ENCODE data around the gene NT5E.
"Not testable (repeated sequence)": the region's sequence is repeated elsewhere in the genome, so short reads cannot be mapped to it uniquely, and the experiment has no call there.

NT5E gene

DNA sequence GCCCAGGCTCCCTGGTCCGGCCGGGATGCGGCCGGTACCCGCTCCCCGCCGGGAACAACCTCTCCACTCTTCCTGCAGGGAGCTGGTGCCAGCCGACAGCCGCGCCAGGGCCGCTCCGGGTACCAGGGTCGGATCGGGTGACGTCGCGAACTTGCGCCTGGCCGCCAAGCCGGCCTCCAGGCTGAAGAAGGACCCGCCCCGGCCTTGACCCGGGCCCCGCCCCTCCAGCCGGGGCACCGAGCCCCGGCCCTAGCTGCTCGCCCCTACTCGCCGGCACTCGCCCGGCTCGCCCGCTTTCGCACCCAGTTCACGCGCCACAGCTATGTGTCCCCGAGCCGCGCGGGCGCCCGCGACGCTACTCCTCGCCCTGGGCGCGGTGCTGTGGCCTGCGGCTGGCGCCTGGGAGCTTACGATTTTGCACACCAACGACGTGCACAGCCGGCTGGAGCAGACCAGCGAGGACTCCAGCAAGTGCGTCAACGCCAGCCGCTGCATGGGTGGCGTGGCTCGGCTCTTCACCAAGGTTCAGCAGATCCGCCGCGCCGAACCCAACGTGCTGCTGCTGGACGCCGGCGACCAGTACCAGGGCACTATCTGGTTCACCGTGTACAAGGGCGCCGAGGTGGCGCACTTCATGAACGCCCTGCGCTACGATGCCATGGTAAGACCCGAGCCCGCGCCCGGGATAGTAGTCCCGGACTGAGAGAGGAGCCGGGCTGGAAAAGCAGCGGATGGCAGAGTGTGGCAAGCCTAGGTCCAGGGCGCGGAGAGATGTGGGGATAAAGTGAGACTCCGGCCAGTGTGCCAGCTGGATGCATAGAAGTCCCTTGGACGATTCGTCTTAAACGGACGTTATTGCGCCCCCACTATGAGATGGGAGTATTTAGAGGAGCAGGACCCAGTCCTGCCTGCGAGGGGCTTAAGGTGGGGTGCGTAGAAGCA is at the start of gene NT5E:
Gene NT5E, plus strand, starts transcription at position 266 of the 942 bp plus-strand sequence. Its CDS starts 57 bp downstream, at position 323.
- no peaks in the 10 kb centered on the region for H3K36me3 ChIP-seq (ENCODE audit: control insufficient read depth, insufficient read depth, low read length)
- peak within 1 kb of the TSS; percentile 35 for H3K9ac ChIP-seq (ENCODE audit: low read length)
- H3K27me3 ChIP-seq (ENCODE audit: control insufficient read depth, insufficient read depth, low read length): peaks cover 12% of the 10 kb centered on the region
- H3K9me3 ChIP-seq (ENCODE audit: control insufficient read depth, low read length): no peaks in the 10 kb centered on the region
- peak within 1 kb of the TSS; percentile 63 for H3K4me3 ChIP-seq (ENCODE audit: low read length)
- peaks cover 34% of the 10 kb centered on the region for H3K4me1 ChIP-seq (ENCODE audit: control insufficient read depth, insufficient read depth, low read length)

GRCh38 chr6:85400331-85400730 is 49.6 kb upstream of the NT5E start:
- no peaks in the 10 kb centered on the region for H3K9me3 ChIP-seq (ENCODE audit: control insufficient read depth, low read length)
- no peaks in the 10 kb centered on the region for H3K36me3 ChIP-seq (ENCODE audit: control insufficient read depth, insufficient read depth, low read length)
- no peak overlapping the region for H3K9ac ChIP-seq (ENCODE audit: low read length)
- no peak overlapping the region for H3K4me3 ChIP-seq (ENCODE audit: low read length)
- H3K4me1 ChIP-seq (ENCODE audit: control insufficient read depth, insufficient read depth, low read length): peaks cover 37% of the 10 kb centered on the region
- H3K27me3 ChIP-seq (ENCODE audit: control insufficient read depth, insufficient read depth, low read length): no peaks in the 10 kb centered on the region

GRCh38 chr6:85401186-85402021 is 48.5 kb upstream of the NT5E start:
- Histone ChIP-seq H3K4me3 (ENCODE audit: low read length) (no peak overlapping the region), H3K36me3 (ENCODE audit: control insufficient read depth, insufficient read depth, low read length) (no peaks in the 10 kb centered on the region), H3K9me3 (ENCODE audit: control insufficient read depth, low read length) (no peaks in the 10 kb centered on the region), H3K27me3 (ENCODE audit: control insufficient read depth, insufficient read depth, low read length) (no peaks in the 10 kb centered on the region), H3K9ac (ENCODE audit: low read length) (no peak overlapping the region), H3K4me1 (ENCODE audit: control insufficient read depth, insufficient read depth, low read length) (peaks cover 43% of the 10 kb centered on the region)

DNA sequence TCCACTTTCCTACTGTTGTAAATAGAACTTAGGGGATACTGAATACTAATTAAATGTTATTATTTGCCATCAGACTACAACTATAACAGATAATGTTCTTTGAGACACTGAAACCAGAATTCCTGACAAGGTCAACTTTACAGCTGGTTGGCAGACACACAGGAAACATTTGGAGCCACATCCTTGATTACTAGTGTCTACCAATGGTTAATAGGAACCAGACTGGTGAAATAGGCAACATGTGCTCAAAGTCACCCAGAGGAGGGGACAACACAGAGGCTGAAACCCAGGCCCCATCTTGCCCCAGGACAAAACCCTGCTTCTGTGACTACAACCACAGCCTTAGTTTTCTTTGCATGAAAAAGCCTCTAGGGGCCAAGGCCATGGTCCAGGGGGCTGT is 47.8 kb upstream of the NT5E start:
- Histone ChIP-seq H3K9me3 (ENCODE audit: control insufficient read depth, low read length) (no peaks in the 10 kb centered on the region), H3K4me3 (ENCODE audit: low read length) (no peak overlapping the region), H3K36me3 (ENCODE audit: control insufficient read depth, insufficient read depth, low read length) (no peaks in the 10 kb centered on the region), H3K4me1 (ENCODE audit: control insufficient read depth, insufficient read depth, low read length) (peaks cover 43% of the 10 kb centered on the region), H3K27me3 (ENCODE audit: control insufficient read depth, insufficient read depth, low read length) (no peaks in the 10 kb centered on the region), H3K9ac (ENCODE audit: low read length) (no peak overlapping the region)

DNA sequence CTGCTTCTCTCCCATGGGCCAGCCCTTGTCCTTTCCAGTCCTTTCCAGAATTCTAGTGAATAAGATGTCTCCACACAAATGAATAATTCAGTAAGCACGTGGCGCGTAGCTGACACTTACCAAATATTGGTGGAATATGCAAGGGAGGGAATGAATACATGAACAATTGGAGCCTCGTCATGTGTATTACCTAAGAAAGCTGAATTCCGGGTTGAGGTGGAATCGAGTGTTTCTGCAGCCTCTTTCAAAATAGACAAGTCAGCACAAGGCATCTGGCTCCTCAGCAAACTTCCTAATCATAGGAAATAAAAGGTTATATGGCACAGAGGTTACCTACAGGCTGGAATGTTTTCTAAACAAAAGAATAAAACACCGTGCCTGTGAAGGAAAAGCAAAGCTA is 47.0 kb upstream of the NT5E start:
- H3K9me3 ChIP-seq (ENCODE audit: control insufficient read depth, low read length): no peaks in the 10 kb centered on the region
- H3K4me3 ChIP-seq (ENCODE audit: low read length): no peak overlapping the region
- H3K27me3 ChIP-seq (ENCODE audit: control insufficient read depth, insufficient read depth, low read length): no peaks in the 10 kb centered on the region
- H3K9ac ChIP-seq (ENCODE audit: low read length): no peak overlapping the region
- no peaks in the 10 kb centered on the region for H3K36me3 ChIP-seq (ENCODE audit: control insufficient read depth, insufficient read depth, low read length)
- H3K4me1 ChIP-seq (ENCODE audit: control insufficient read depth, insufficient read depth, low read length): peaks cover 43% of the 10 kb centered on the region

DNA sequence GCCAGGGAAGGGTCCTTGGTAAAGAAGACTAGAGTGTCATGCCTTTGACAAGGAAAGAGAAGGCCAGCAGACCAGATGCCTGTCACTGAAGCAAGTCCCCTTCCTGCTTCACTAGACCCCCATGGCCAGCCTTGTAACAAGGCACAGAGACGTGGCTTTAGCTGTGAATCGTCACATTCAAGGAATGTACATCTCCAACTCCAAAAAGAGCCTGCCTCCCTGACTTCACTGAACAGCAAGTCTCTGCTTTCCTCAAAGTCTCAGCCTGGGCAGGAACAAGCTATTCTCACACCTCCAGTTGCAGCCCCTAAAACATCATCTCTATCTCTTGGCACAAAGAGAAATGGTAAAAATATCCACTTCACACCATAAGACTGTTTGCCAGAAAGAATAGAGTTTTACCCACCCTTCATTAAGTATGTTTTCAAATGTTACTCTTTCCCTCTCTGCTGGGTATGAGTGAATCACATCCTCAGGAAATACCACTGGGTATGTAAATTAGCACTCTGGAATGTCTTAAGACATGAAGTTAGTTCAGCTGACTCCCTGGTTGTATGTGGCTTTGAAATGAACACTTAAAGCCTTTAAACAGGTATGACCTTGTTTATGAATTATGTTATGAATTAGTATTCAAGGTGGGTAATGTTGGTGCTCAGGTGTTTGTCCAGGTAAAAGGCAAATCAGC is 46.4 kb upstream of the NT5E start:
- peaks cover 43% of the 10 kb centered on the region for H3K4me1 ChIP-seq (ENCODE audit: control insufficient read depth, insufficient read depth, low read length)
- no peaks in the 10 kb centered on the region for H3K27me3 ChIP-seq (ENCODE audit: control insufficient read depth, insufficient read depth, low read length)
- H3K36me3 ChIP-seq (ENCODE audit: control insufficient read depth, insufficient read depth, low read length): no peaks in the 10 kb centered on the region
- no peak overlapping the region for H3K4me3 ChIP-seq (ENCODE audit: low read length)
- no peak overlapping the region for H3K9ac ChIP-seq (ENCODE audit: low read length)
- H3K9me3 ChIP-seq (ENCODE audit: control insufficient read depth, low read length): no peaks in the 10 kb centered on the region

DNA sequence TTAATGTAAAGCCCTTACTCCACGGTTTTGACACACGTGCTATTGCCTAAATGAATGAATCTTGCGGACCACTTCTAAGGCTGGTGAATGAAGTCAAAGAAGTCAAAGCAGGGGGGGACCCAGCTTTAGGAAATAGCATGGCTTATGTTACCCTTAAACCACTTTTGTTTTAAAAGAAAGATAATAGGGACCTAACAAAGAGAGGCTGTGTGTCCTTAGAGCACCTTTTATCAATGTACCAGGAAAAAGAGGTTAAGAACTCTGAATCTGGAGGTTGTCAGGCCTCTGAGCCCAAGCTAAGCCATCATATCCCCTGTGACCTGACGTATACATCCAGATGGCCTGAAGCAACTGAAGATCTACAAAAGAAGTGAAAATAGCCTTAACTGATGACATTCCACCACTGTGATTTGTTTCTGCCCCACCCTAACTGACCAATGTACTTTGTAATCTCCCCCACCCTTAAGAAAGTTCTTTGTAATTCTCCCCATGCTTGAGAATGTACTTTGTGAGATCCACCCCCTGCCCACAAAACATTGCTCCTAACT is 45.8 kb upstream of the NT5E start:
- H3K4me1 ChIP-seq (ENCODE audit: control insufficient read depth, insufficient read depth, low read length): peaks cover 43% of the 10 kb centered on the region
- not testable (repeated sequence) for H3K27me3 ChIP-seq (ENCODE audit: control insufficient read depth, insufficient read depth, low read length); H3K9ac ChIP-seq (ENCODE audit: low read length)

DNA sequence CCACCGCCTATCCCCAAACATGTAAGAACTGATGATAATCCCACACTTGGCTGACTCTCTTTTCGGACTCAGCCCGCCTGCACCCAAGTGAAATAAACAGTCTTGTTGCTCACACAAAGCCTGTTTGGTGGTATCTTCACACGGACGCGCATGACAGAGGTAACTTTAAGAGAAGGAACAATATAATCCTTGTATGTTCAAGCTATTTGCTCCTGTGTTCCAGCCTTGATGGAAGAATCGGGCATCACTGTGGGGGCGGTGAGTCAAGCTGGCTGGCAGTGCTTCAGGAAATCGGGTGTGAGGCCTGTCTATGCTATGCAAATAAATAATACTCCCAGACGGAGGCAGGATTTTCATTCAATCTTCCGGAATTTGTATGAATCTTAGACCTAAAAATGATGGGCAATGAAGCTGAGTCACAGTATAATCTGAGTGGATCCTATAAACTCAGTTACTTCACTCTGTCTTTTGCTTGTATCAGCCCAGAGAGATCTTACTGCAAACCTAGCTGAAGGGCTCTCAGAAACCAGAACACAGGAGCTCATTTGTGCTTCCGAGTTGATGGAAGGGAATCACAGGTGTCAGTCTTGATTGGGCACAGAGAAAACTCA is 45.2 kb upstream of the NT5E start:
- H3K4me3 ChIP-seq (ENCODE audit: low read length): no peak overlapping the region
- no peaks in the 10 kb centered on the region for H3K9me3 ChIP-seq (ENCODE audit: control insufficient read depth, low read length)
- H3K4me1 ChIP-seq (ENCODE audit: control insufficient read depth, insufficient read depth, low read length): peaks cover 43% of the 10 kb centered on the region
- no peak overlapping the region for H3K9ac ChIP-seq (ENCODE audit: low read length)
- H3K27me3 ChIP-seq (ENCODE audit: control insufficient read depth, insufficient read depth, low read length): no peaks in the 10 kb centered on the region
- H3K36me3 ChIP-seq (ENCODE audit: control insufficient read depth, insufficient read depth, low read length): no peaks in the 10 kb centered on the region

More for the DNA sequence above, 45.8 kb upstream of the NT5E start:
- not testable (repeated sequence) for H3K9me3 ChIP-seq (ENCODE audit: control insufficient read depth, low read length); H3K36me3 ChIP-seq (ENCODE audit: control insufficient read depth, insufficient read depth, low read length); H3K4me3 ChIP-seq (ENCODE audit: low read length)

GRCh38 chr6:85405175-85405852 is 44.6 kb upstream of the NT5E start:
- Histone ChIP-seq H3K9me3 (ENCODE audit: control insufficient read depth, low read length) (no peaks in the 10 kb centered on the region), H3K27me3 (ENCODE audit: control insufficient read depth, insufficient read depth, low read length) (no peaks in the 10 kb centered on the region), H3K9ac (ENCODE audit: low read length) (no peak overlapping the region), H3K36me3 (ENCODE audit: control insufficient read depth, insufficient read depth, low read length) (no peaks in the 10 kb centered on the region), H3K4me1 (ENCODE audit: control insufficient read depth, insufficient read depth, low read length) (peaks cover 43% of the 10 kb centered on the region), H3K4me3 (ENCODE audit: low read length) (no peak overlapping the region)

DNA sequence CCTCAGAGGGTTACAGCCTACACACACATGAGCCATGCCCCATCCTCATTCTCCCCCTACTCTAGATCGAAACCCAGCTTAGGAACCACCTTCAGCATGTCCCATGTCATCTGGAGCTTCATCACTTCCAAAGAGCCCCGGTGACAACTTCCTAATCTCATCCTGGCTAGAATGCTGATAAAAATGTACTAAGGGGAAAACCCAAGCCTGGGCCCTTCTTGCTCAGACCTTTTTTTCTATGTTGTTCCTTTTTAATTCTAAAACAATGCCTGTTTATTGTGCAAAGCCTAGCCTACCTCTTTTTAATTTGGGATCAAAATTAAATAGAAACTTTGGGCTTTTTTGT is 44.1 kb upstream of the NT5E start:
- Histone ChIP-seq H3K9me3 (ENCODE audit: control insufficient read depth, low read length) (no peaks in the 10 kb centered on the region), H3K9ac (ENCODE audit: low read length) (no peak overlapping the region), H3K4me3 (ENCODE audit: low read length) (no peak overlapping the region), H3K4me1 (ENCODE audit: control insufficient read depth, insufficient read depth, low read length) (peaks cover 43% of the 10 kb centered on the region), H3K36me3 (ENCODE audit: control insufficient read depth, insufficient read depth, low read length) (no peaks in the 10 kb centered on the region), H3K27me3 (ENCODE audit: control insufficient read depth, insufficient read depth, low read length) (no peaks in the 10 kb centered on the region)

- no peak overlapping the region for H3K4me3 ChIP-seq (ENCODE audit: low read length)
- H3K9ac ChIP-seq (ENCODE audit: low read length): no peak overlapping the region
- no peaks in the 10 kb centered on the region for H3K27me3 ChIP-seq (ENCODE audit: control insufficient read depth, insufficient read depth, low read length)
- peaks cover 38% of the 10 kb centered on the region for H3K4me1 ChIP-seq (ENCODE audit: control insufficient read depth, insufficient read depth, low read length)
- H3K36me3 ChIP-seq (ENCODE audit: control insufficient read depth, insufficient read depth, low read length): no peaks in the 10 kb centered on the region
- no peaks in the 10 kb centered on the region for H3K9me3 ChIP-seq (ENCODE audit: control insufficient read depth, low read length)
These were observed 43.2 kb upstream of the NT5E start for GRCh38 chr6:85406641-85407075.
